ENCODE results near the gene FLII. TPM values are rescaled to one million over a fixed set of nuclear protein-coding genes. Genes with fewer than 3 reads are reported as not detected.

Gene FLII
- total RNA-seq, 6 experiments from 2014 or later: 347 to 472 (median 438) TPM

DNA sequence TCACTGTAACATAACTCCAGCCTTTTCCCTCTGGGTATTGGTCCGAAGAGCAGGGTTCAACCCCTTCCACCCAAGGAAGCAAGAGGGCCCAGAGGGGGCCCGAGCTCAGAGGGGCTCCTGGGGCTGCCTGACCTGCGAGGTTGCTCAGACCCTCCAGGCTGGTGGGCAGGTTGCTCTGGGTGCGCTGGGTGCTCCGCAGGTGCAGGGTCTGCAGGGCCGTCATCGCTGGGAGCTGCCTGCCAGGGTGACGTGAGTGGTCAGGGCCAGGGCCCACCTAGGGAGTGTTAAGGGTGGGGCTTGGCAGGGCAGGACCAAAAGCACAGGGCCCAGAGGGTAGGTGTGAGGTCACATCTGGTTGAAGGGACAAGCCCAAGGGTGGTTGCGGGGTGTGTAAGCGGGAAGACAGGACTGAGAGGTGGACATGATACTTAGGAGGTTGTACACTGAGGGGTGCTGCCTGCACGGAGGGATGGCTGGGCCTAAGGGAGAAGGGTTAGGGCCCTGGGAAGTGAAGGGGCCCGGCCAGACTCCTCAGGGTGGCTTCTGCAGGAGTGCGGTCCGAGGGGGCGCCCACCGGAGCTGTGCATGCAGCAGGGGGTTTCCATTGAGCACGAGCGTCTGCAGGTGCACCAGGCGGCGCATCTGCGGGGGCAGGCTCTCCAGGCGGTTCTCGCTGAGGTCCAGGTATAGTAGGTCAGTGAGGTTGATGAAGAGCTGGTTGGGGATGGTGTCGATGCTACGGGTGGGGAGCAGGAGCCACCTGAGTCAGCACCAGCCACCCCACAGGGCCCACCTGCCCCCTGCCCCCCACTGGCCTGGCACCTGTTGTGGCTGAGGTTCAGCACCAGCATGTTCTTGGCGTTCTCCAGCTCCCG, 4.4 kb downstream of the FLII start:
- Mint-ChIP-seq H3K27ac (no peak overlapping the region), H3K4me1 (ENCODE audit: low read depth) (peaks cover 13% of the 10 kb centered on the region), H3K27me3 (ENCODE audit: insufficient read depth) (no peaks in the 10 kb centered on the region; the same call in 1 of the 2 replicates), H3K9me3 (no peaks in the 10 kb centered on the region), H3K36me3 (ENCODE audit: low read depth) (peaks cover 15% of the 10 kb centered on the region), H3K4me3 (no peak overlapping the region)
- TF ChIP-seq, protein P1, sequence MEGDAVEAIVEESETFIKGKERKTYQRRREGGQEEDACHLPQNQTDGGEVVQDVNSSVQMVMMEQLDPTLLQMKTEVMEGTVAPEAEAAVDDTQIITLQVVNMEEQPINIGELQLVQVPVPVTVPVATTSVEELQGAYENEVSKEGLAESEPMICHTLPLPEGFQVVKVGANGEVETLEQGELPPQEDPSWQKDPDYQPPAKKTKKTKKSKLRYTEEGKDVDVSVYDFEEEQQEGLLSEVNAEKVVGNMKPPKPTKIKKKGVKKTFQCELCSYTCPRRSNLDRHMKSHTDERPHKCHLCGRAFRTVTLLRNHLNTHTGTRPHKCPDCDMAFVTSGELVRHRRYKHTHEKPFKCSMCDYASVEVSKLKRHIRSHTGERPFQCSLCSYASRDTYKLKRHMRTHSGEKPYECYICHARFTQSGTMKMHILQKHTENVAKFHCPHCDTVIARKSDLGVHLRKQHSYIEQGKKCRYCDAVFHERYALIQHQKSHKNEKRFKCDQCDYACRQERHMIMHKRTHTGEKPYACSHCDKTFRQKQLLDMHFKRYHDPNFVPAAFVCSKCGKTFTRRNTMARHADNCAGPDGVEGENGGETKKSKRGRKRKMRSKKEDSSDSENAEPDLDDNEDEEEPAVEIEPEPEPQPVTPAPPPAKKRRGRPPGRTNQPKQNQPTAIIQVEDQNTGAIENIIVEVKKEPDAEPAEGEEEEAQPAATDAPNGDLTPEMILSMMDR (IDR thresholded peaks at IDR 0.05): no peak
- DNase-seq: no peak

DNA sequence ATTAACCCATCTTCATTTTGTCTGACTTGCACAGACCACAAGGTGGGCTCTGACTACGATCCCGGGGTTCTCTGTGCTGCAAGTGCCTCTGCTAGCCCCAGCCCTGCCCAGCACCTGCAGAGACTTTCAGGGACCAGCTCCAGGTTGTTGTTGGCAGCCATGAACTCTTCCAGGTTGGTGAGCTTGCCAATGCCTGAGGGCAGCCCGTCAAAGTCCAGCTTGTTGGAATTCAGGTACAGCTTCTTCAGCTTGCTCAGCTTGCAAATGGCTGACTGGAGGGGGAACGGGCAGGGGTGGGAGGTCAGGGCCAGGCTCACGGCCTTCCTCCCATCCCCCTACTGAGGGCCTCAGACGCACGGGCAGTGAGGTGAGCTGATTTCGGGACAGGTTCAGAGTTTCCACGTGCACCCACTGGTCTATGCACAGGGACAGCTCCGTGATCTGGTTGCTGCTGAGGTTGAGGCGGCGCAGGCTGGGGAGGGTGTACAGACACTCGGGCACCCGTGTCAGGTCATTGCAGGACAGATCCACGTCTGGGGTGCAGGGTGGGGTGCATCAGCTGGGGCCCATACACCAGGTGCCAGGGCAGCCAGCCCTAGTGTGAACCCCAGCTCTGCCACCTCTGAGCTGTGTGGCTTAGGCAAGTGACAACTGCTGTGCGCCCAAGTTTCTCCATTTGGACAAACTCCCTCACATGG, 5.2 kb downstream of the FLII start:
- H3K4me1 Mint-ChIP-seq (ENCODE audit: low read depth): peaks cover 18% of the 10 kb centered on the region
- H3K27me3 Mint-ChIP-seq (ENCODE audit: insufficient read depth): peaks cover 2% of the 10 kb centered on the region; the same call in 1 of the 2 replicates
- peaks cover 16% of the 10 kb centered on the region for H3K36me3 Mint-ChIP-seq (ENCODE audit: low read depth)
- TF ChIP-seq, protein P1 (IDR thresholded peaks at IDR 0.05): no peak
- DNase-seq: no peak
- no peaks in the 10 kb centered on the region for H3K9me3 Mint-ChIP-seq
- no peak overlapping the region for H3K4me3 Mint-ChIP-seq
- no peak overlapping the region for H3K27ac Mint-ChIP-seq

DNA sequence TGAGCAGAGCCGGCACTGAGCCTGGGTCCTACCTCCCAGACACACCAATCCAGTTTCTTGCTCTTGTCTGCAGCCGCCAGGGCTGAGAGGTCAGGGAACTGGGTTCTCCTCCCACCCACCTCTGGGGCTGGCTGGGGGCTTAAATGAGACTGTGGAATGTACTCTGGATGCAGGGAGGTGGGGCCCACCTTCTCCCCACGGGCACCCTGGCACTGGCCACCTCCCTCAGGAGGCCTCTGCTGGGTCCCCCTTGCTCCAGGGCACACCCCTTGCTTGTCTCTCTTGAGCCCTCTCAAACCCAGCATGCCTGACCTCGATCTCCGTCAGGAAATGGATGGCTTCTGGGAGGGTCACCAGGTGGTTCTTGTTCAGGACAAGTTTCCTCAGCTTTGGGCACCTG, 6.4 kb downstream of the FLII start:
- Mint-ChIP-seq H3K27me3 (ENCODE audit: insufficient read depth) (peaks cover 7% of the 10 kb centered on the region), H3K27ac (no peak overlapping the region), H3K4me3 (no peak overlapping the region), H3K9me3 (no peaks in the 10 kb centered on the region), H3K4me1 (ENCODE audit: low read depth) (peaks cover 20% of the 10 kb centered on the region), H3K36me3 (ENCODE audit: low read depth) (peaks cover 21% of the 10 kb centered on the region)
- TF ChIP-seq, protein P1 (IDR thresholded peaks at IDR 0.05): no peak
- DNase-seq: no peak

DNA sequence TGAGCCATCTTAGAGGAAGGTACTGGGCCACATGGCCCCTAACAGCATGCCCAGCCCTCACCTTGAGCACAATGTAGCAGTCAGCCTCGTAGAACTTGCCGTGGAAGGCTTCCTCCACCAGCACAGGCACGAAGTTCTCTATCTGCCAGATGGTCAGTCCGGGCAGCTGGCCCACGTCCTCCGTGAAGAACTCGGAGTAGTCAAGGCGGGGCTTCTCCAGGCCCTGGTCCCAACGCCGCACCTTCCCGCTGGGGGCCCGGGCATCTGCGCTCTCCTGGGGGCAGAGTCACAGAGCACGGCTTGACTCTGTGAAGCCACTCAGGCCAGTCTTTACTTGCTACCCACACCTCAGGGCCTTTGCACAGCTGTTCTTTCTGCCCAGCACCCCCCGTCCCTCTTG, 7.3 kb downstream of the FLII start:
- DNase-seq: no peak
- Mint-ChIP-seq H3K9me3 (no peaks in the 10 kb centered on the region), H3K36me3 (ENCODE audit: low read depth) (peaks cover 21% of the 10 kb centered on the region), H3K27me3 (ENCODE audit: insufficient read depth) (peaks cover 8% of the 10 kb centered on the region), H3K4me3 (no peak overlapping the region), H3K27ac (no peak overlapping the region), H3K4me1 (ENCODE audit: low read depth) (peaks cover 15% of the 10 kb centered on the region)
- TF ChIP-seq, protein P1 (IDR thresholded peaks at IDR 0.05): no peak

DNA sequence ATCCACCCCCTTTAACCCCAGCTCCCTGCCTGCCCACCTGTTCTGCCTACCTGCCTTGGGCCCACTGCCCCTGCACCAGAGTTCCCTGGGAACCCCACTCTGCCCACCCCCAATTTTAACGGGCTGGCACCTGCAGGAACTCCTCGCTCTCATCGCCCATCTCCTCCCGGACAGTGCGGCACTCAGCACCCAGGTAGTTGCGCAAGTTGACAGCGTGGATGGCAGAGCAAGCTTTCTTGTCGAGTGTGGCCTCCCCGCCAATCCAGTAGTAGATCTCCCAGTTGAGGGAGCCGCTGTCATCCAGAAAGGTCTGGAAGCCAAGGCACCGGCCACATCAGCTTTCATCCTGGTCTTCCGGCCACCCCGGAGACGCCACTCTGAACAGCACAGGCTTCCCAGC, 7.8 kb downstream of the FLII start:
- Mint-ChIP-seq H3K27me3 (ENCODE audit: insufficient read depth) (peaks cover 8% of the 10 kb centered on the region), H3K9me3 (no peaks in the 10 kb centered on the region), H3K27ac (no peak overlapping the region)

More for the DNA sequence above, 7.8 kb downstream of the FLII start:
- H3K36me3 Mint-ChIP-seq (ENCODE audit: low read depth): peaks cover 24% of the 10 kb centered on the region
- TF ChIP-seq, protein P1 (IDR thresholded peaks at IDR 0.05): no peak
- no peak overlapping the region for H3K4me3 Mint-ChIP-seq
- no peak for DNase-seq
- H3K4me1 Mint-ChIP-seq (ENCODE audit: low read depth): peaks cover 15% of the 10 kb centered on the region
